ENCODE data around the gene MOB3B. TPM values are rescaled to one million over a fixed set of nuclear protein-coding genes. Genes with fewer than 3 reads are reported as not detected.
A peak's percentile ranks its signal among the peaks of the same experiment; 100 is the strongest.
"Not testable (repeated sequence)": the region's sequence is repeated elsewhere in the genome, so short reads cannot be mapped to it uniquely, and the experiment has no call there.

The MOB3B gene
- total RNA-seq, 2 donors from 2014 or later: 1.3 to 2.3 TPM

DNA sequence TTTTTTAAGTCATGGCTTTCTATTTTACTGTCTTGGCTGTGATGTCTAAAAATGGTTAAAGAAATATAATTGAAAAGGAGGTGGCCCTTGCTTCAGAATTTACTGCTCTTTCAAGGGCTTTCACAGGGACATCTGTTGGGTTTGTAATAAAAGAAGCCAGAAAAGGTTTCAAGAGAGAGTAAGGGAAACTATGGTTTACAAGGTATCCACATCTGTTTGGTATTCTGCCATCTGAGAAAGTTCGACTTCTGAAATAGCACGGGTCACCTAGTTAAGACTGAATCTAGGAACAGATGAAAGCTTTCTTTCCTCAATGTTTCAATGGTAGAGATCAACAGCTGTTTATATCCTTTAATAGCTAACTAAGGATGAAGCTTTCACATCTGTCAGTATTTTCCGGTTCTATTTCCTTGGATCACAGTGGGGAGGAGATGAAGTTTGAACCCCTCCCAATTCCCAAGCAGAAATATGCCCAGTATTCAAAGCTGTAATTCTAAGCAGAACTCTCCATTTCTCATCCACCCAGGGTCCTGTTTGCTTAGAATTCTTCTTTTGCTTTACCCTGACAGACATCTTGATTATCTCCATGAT, 78.3 kb downstream of the MOB3B start:
- H3K9me3 Mint-ChIP-seq: no peaks in the 10 kb centered on the region
- DNase-seq (ENCODE audit: low spot score in 2 of 2) (no peak), ATAC-seq (no peak)
- peaks cover 14 to 20% of the 10 kb centered on the region in 2 donors for H3K36me3 Mint-ChIP-seq
- no peak overlapping the region for H3K27ac Mint-ChIP-seq

DNA sequence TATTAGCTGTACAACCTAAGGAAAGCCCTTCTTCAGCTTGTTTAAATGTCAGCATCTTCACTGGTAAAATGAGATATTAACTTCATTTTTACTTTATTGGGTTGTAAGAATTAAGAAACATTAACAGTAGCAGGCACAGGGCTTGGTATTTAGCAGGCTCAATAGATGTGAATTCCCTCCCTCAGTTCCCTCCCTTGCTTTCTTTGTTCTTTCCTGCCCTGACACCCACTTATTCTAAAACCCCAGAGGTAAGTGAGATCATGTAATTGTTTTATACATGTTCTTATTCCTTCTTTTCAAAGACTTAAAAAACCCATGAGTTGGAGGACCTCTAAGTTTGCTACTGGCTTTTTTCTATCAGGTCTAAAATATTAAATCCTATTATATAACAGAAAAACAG, 78.9 kb downstream of the MOB3B start:
- no peak for DNase-seq (ENCODE audit: low spot score in 2 of 2)
- no peak for ATAC-seq
- Mint-ChIP-seq H3K9me3 (no peaks in the 10 kb centered on the region), H3K27ac (no peak overlapping the region), H3K36me3 (peaks cover 14 to 18% of the 10 kb centered on the region in 2 donors)

DNA sequence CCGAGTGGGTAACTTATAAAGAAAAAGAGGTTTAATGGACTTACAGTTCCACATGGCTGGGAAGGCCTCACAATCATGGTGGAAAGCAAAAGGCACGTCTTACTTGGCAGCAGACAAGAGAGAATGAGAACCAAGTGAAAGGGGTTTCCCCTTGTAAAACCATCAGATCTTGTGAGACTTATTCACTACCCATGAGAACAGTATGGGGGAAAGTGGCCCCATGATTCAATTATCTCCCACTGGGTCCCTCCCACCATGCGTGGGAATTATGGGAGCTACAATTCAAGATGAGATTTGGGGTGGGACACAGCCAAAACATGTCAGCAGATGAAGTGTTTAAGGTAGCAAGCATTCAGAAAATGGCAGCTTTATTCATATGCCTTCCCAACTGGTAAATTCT, 81.3 kb downstream of the MOB3B start:
- ATAC-seq; H3K27ac Mint-ChIP-seq; H3K9me3 Mint-ChIP-seq; DNase-seq (ENCODE audit: low spot score in 2 of 2): not testable (repeated sequence)
- H3K36me3 Mint-ChIP-seq: peaks cover 13 to 21% of the 10 kb centered on the region in 2 donors

GRCh38 chr9:27447031-27447683, 82.5 kb downstream of the MOB3B start:
- H3K27ac Mint-ChIP-seq: no peak overlapping the region
- no peak for DNase-seq (ENCODE audit: low spot score in 2 of 2)
- peaks cover 20 to 23% of the 10 kb centered on the region in 2 donors for H3K36me3 Mint-ChIP-seq
- no peak for ATAC-seq
- peaks cover 0 to 5% of the 10 kb centered on the region in 2 donors for H3K9me3 Mint-ChIP-seq

- Mint-ChIP-seq H3K9me3 (peaks cover 0 to 5% of the 10 kb centered on the region in 2 donors), H3K36me3 (peaks cover 20 to 23% of the 10 kb centered on the region in 2 donors), H3K27ac (no peak overlapping the region)
- ATAC-seq: no peak
- no peak for DNase-seq (ENCODE audit: low spot score in 2 of 2)
Measured at GRCh38 chr9:27445688-27446087, 83.9 kb downstream of the MOB3B start.

- DNase-seq (ENCODE audit: low spot score in 2 of 2) (no peak), ATAC-seq (no peak)
- peaks cover 20 to 23% of the 10 kb centered on the region in 2 donors for H3K36me3 Mint-ChIP-seq
- no peak overlapping the region for H3K27ac Mint-ChIP-seq
- H3K9me3 Mint-ChIP-seq: peaks cover 0 to 5% of the 10 kb centered on the region in 2 donors
Measured at GRCh38 chr9:27445057-27445595, 84.5 kb downstream of the MOB3B start.

- Mint-ChIP-seq H3K36me3 (peaks cover 10 to 13% of the 10 kb centered on the region in 2 donors), H3K27ac (no peak overlapping the region), H3K9me3 (peaks cover 0 to 5% of the 10 kb centered on the region in 2 donors)
- no peak for DNase-seq (ENCODE audit: low spot score in 2 of 2)
- ATAC-seq: no peak
Measured at GRCh38 chr9:27442464-27442863, 87.2 kb downstream of the MOB3B start.

- DNase-seq (ENCODE audit: low spot score in 2 of 2): no peak
- Mint-ChIP-seq H3K36me3 (peaks cover 8 to 10% of the 10 kb centered on the region in 2 donors), H3K9me3 (peaks cover 0 to 5% of the 10 kb centered on the region in 2 donors), H3K27ac (no peak overlapping the region)
- ATAC-seq: peak; percentile 61 to 85
Measured at GRCh38 chr9:27441741-27442070, 87.9 kb downstream of the MOB3B start.

GRCh38 chr9:27440888-27441740, 88.5 kb downstream of the MOB3B start:
- ATAC-seq: peak; percentile 50 to 54
- no peak overlapping the region for H3K27ac Mint-ChIP-seq

DNA sequence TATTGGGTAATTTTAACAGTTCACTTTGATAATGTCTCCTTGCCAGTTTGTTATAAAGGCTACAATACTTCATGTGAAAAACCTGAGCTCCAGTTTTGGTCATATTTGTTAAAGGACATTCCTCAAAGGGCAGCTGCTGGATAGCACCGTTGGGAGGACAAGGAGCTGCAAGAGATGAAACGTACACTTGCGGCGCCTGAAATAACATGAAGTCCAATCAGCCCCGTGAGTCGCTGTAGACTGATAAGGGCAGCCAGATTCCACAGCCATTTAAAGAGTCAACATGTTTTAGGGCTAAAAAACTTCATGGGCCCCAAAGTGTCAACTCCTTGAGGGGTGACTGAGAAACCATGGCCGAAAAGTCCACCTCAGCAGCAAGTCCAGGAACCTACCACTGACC, 91.1 kb downstream of the MOB3B start:
- Mint-ChIP-seq H3K27ac (no peak overlapping the region), H3K9me3 (peaks cover 3 to 4% of the 10 kb centered on the region in 2 donors), H3K36me3 (peaks cover 4 to 8% of the 10 kb centered on the region in 2 donors)
- DNase-seq (ENCODE audit: low spot score in 2 of 2): no peak
- no peak for ATAC-seq

More at GRCh38 chr9:27440888-27441740, 88.5 kb downstream of the MOB3B start:
- H3K36me3 Mint-ChIP-seq: peaks cover 8 to 10% of the 10 kb centered on the region in 2 donors
- H3K9me3 Mint-ChIP-seq: peaks cover 0 to 5% of the 10 kb centered on the region in 2 donors
- DNase-seq (ENCODE audit: low spot score in 2 of 2): no peak

GRCh38 chr9:27437652-27438373, 91.8 kb downstream of the MOB3B start:
- Mint-ChIP-seq H3K27ac (no peak overlapping the region), H3K36me3 (peaks cover 0 to 4% of the 10 kb centered on the region in 2 donors), H3K9me3 (peaks cover 3 to 4% of the 10 kb centered on the region in 2 donors)
- ATAC-seq (no peak), DNase-seq (ENCODE audit: low spot score in 2 of 2) (no peak)

- H3K27ac Mint-ChIP-seq: no peak overlapping the region
- peaks cover 3 to 4% of the 10 kb centered on the region in 2 donors for H3K9me3 Mint-ChIP-seq
- ATAC-seq: no peak
- DNase-seq (ENCODE audit: low spot score in 2 of 2): no peak
- no peaks in the 10 kb centered on the region for H3K36me3 Mint-ChIP-seq
Measured at GRCh38 chr9:27436234-27436633, 93.4 kb downstream of the MOB3B start.

GRCh38 chr9:27433631-27434325, 95.8 kb downstream of the MOB3B start:
- ATAC-seq: no peak
- peaks cover 3 to 4% of the 10 kb centered on the region in 2 donors for H3K9me3 Mint-ChIP-seq

GRCh38 chr9:27432308-27432707, 97.3 kb downstream of the MOB3B start:
- Mint-ChIP-seq H3K9me3 (peaks cover 3 to 4% of the 10 kb centered on the region in 2 donors), H3K36me3 (no peaks in the 10 kb centered on the region), H3K27ac (no peak overlapping the region)
- no peak for ATAC-seq
- DNase-seq (ENCODE audit: low spot score in 2 of 2): no peak

More at GRCh38 chr9:27433631-27434325, 95.8 kb downstream of the MOB3B start:
- Mint-ChIP-seq H3K36me3 (no peaks in the 10 kb centered on the region), H3K27ac (no peak overlapping the region)
- no peak for DNase-seq (ENCODE audit: low spot score in 2 of 2)

- Mint-ChIP-seq H3K36me3 (no peaks in the 10 kb centered on the region), H3K27ac (no peak overlapping the region), H3K9me3 (peaks cover 3 to 4% of the 10 kb centered on the region in 2 donors)
- DNase-seq (ENCODE audit: low spot score in 2 of 2) (no peak), ATAC-seq (no peak)
Measured at GRCh38 chr9:27431543-27432147, 98.0 kb downstream of the MOB3B start.
